HEK293 (cell line): ENCODE data around the gene JAM2.

ENCODE experiments used
- CTCF ChIA-PET: fragments of 350-600 bp; formaldehyde crosslinking; extraction: SDS; loops from one replicate; lab custom pipeline; 2021; ENCODE audit warnings: antibody characterized with exemption; lab: Yijun Ruan, JAX
- POLR2A ChIA-PET: fragments of 300-600 bp; formaldehyde crosslinking; extraction: SDS; loops from one replicate; lab custom pipeline; 2020; ENCODE audit warnings: antibody characterized with exemption, inconsistent platforms; lab: Yijun Ruan, JAX
- H3K27ac ChIP-seq: fragments of 200-500 bp; sonication (Bioruptor generic); 2 replicates; pipeline ENCODE4 v1.5.1; 2014; ENCODE audit warnings: low read depth, low read length, control low read depth, inconsistent platforms; ENCODE audit errors: extremely low read depth
- H3K36me3 ChIP-seq, 2 experiments: fragments of 200-500 bp in 1 of 2; sonication (Bioruptor generic) in 1 of 2; 1 replicate in 1 of 2; 2 replicates in 1 of 2; pipeline ENCODE4 v1.5.1; 2014 to 2017; ENCODE audit warnings: inconsistent platforms in 2 of 2, low read length in 2 of 2; ENCODE audit not compliant: control insufficient read depth in 2 of 2, insufficient read depth in 1 of 2
- H3K4me1 ChIP-seq: fragments of 200-500 bp; sonication (Bioruptor generic); 2 replicates; pipeline ENCODE4 v1.5.1; 2014; ENCODE audit warnings: mild to moderate bottlenecking, low read length, inconsistent platforms; ENCODE audit not compliant: control insufficient read depth, insufficient read depth
- H3K4me3 ChIP-seq: 2 replicates; pipeline ENCODE4 v1.5.1; 2011; ENCODE audit warnings: low read depth, mild to moderate bottlenecking, control low read depth, low read length, moderate library complexity
- H3K9me3 ChIP-seq: fragments of 200-500 bp; sonication (Bioruptor generic); 2 replicates; pipeline ENCODE4 v1.5.1; 2014; ENCODE audit warnings: low read depth, low read length, inconsistent platforms; ENCODE audit not compliant: control insufficient read depth, insufficient read depth
- MYNN ChIP-seq: fragments of 450-650 bp; formaldehyde crosslinking; IDR thresholded peaks from 2 replicates; pipeline ENCODE4 v1.5.1; 2016; ENCODE audit warnings: missing biosample characterization, missing genetic modification characterization, borderline replicate concordance
- SALL2 ChIP-seq: fragments of 450-650 bp; formaldehyde crosslinking; IDR thresholded peaks from 2 replicates; pipeline ENCODE4 v1.5.0; 2017; ENCODE audit warnings: missing biosample characterization, mild to moderate bottlenecking, missing genetic modification characterization, borderline replicate concordance
- WT1 ChIP-seq: fragments of 450-650 bp; formaldehyde crosslinking; IDR thresholded peaks from 2 replicates; pipeline ENCODE4 v1.5.1; 2016; ENCODE audit warnings: missing biosample characterization, missing genetic modification characterization
- ZBTB48 ChIP-seq: fragments of 450-650 bp; formaldehyde crosslinking; IDR thresholded peaks from 2 replicates; pipeline ENCODE4 v1.5.1; 2016; ENCODE audit warnings: missing biosample characterization, missing genetic modification characterization
- ZBTB8A ChIP-seq: fragments of 450-650 bp; formaldehyde crosslinking; IDR thresholded peaks from 2 replicates; pipeline ENCODE4 v1.5.1; 2016; ENCODE audit warnings: missing biosample characterization, missing genetic modification characterization
- ZFHX2 ChIP-seq: fragments of 450-650 bp; formaldehyde crosslinking; conservative IDR thresholded peaks from 2 replicates; pipeline ENCODE4 v1.5.1; 2016; ENCODE audit warnings: missing biosample characterization, missing genetic modification characterization
- ZIC2 ChIP-seq: fragments of 450-650 bp; formaldehyde crosslinking; IDR thresholded peaks from 2 replicates; pipeline ENCODE4 v1.5.1; 2016; ENCODE audit warnings: missing biosample characterization, missing genetic modification characterization
- ZNF121 ChIP-seq: fragments of 450-650 bp; formaldehyde crosslinking; IDR thresholded peaks from 2 replicates; pipeline ENCODE4 v1.5.1; 2016; ENCODE audit warnings: missing biosample characterization, missing genetic modification characterization
- ZNF146 ChIP-seq: fragments of 450-650 bp; formaldehyde crosslinking; IDR thresholded peaks from 2 replicates; pipeline ENCODE4 v1.5.1; 2016; ENCODE audit warnings: missing biosample characterization, missing genetic modification characterization
- ZNF175 ChIP-seq: fragments of 450-650 bp; formaldehyde crosslinking; IDR thresholded peaks from 2 replicates; pipeline ENCODE4 v1.5.1; 2016; ENCODE audit warnings: missing biosample characterization, missing genetic modification characterization
- ZNF266 ChIP-seq: fragments of 450-650 bp; formaldehyde crosslinking; IDR thresholded peaks from 2 replicates; pipeline ENCODE4 v1.5.1; 2016; ENCODE audit warnings: missing biosample characterization, missing genetic modification characterization, low read depth
- ZNF366 ChIP-seq: fragments of 450-650 bp; formaldehyde crosslinking; conservative IDR thresholded peaks from 2 replicates; pipeline ENCODE4 v1.5.1; 2016; ENCODE audit warnings: missing biosample characterization, missing genetic modification characterization
- ZNF391 ChIP-seq: fragments of 450-650 bp; formaldehyde crosslinking; IDR thresholded peaks from 2 replicates; pipeline ENCODE4 v1.5.1; 2016; ENCODE audit warnings: low read depth, missing biosample characterization, missing genetic modification characterization, borderline replicate concordance
- ZNF548 ChIP-seq: fragments of 450-650 bp; formaldehyde crosslinking; IDR thresholded peaks from 2 replicates; pipeline ENCODE4 v1.5.1; 2016; ENCODE audit warnings: missing biosample characterization, missing genetic modification characterization
- ZNF549 ChIP-seq: fragments of 450-650 bp; IDR thresholded peaks from 2 replicates; pipeline ENCODE4 v1.5.1; 2018; ENCODE audit warnings: missing biosample characterization, missing genetic modification characterization, mild to moderate bottlenecking, inconsistent platforms, moderate library complexity
- ZNF571 ChIP-seq: fragments of 450-650 bp; formaldehyde crosslinking; IDR thresholded peaks from 2 replicates; pipeline ENCODE4 v1.5.0; 2017; ENCODE audit warnings: missing biosample characterization, missing genetic modification characterization
- ZNF596 ChIP-seq: fragments of 450-650 bp; IDR thresholded peaks from 2 replicates; pipeline ENCODE4 v1.5.0; 2018; ENCODE audit warnings: missing biosample characterization, mild to moderate bottlenecking, missing genetic modification characterization, moderate library complexity
- ZNF621 ChIP-seq: fragments of 450-650 bp; formaldehyde crosslinking; IDR thresholded peaks from 2 replicates; pipeline ENCODE4 v1.5.1; 2017; ENCODE audit warnings: missing biosample characterization, missing genetic modification characterization
- ZNF660 ChIP-seq: fragments of 450-650 bp; IDR thresholded peaks from 2 replicates; pipeline ENCODE4 v1.5.1; 2018; ENCODE audit warnings: missing biosample characterization, mild to moderate bottlenecking, missing genetic modification characterization
- ZNF670 ChIP-seq: fragments of 450-650 bp; formaldehyde crosslinking; IDR thresholded peaks from 2 replicates; pipeline ENCODE4 v1.5.1; 2016; ENCODE audit warnings: missing biosample characterization, missing genetic modification characterization, low read depth
- ZNF76 ChIP-seq: fragments of 450-650 bp; formaldehyde crosslinking; IDR thresholded peaks from 2 replicates; pipeline ENCODE4; 2016; ENCODE audit warnings: low read depth, missing biosample characterization, missing genetic modification characterization, borderline replicate concordance
- TF ChIP-seq, protein P1 (sequence below): sonication (generic); formaldehyde crosslinking; IDR thresholded peaks from 2 replicates; pipeline ENCODE4 v1.8.1; 2022; ENCODE audit warnings: mild to moderate bottlenecking, moderate library complexity, missing genetic modification reagents
- TF ChIP-seq, protein P2 (sequence below): fragments of 450-650 bp; formaldehyde crosslinking; IDR thresholded peaks from 2 replicates; pipeline ENCODE4 v1.5.1; 2016; ENCODE audit warnings: missing biosample characterization, missing genetic modification characterization
- TF ChIP-seq, protein P3 (sequence below): fragments of 450-650 bp; formaldehyde crosslinking; optimal IDR thresholded peaks from 2 replicates; pipeline ENCODE3; 2016; ENCODE audit warnings: missing biosample characterization, mild to moderate bottlenecking, missing genetic modification characterization
- TF ChIP-seq, protein P4 (sequence below): fragments of 450-650 bp; formaldehyde crosslinking; IDR thresholded peaks from 2 replicates; pipeline ENCODE4 v1.5.1; 2016; ENCODE audit warnings: missing biosample characterization, missing genetic modification characterization
- TF ChIP-seq, protein P5 (sequence below): fragments of 450-650 bp; formaldehyde crosslinking; IDR thresholded peaks from 2 replicates; pipeline ENCODE4 v1.5.1; 2016; ENCODE audit warnings: missing biosample characterization, missing genetic modification characterization

Gene JAM2

DNA sequence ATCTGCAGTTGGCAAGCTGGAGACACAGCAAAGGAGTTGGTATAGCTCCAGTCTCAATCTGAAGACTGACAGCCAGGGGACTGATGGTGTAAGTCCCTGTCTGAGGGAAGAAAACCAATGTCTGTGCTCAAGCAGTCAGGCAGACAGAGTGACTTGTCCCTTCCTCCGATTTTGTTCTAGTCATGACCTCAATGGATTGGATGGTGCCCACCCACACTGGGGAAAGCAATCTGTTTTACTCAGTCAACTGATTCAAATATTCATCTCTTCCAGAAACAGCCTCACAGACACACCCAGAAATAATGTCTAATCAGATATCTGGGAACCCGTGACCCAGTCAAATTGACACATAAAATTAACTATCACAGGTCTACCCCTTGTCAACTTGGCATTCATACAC is 19.9 kb upstream of the JAM2 start:
- Histone ChIP-seq H3K4me1 (no peaks in the 10 kb centered on the region), H3K27ac (no peak overlapping the region), H3K4me3 (no peak overlapping the region), H3K36me3 (no peaks in the 10 kb centered on the region), H3K9me3 (no peaks in the 10 kb centered on the region)
- POLR2A ChIA-PET = no interaction called here
- no peak for TF ChIP-seq ZNF670 (tag by site-specific recombination)
- no peak for TF ChIP-seq ZNF175 (tag by site-specific recombination)
- no peak for TF ChIP-seq ZBTB48 (tag by site-specific recombination)
- TF ChIP-seq, protein P1, sequence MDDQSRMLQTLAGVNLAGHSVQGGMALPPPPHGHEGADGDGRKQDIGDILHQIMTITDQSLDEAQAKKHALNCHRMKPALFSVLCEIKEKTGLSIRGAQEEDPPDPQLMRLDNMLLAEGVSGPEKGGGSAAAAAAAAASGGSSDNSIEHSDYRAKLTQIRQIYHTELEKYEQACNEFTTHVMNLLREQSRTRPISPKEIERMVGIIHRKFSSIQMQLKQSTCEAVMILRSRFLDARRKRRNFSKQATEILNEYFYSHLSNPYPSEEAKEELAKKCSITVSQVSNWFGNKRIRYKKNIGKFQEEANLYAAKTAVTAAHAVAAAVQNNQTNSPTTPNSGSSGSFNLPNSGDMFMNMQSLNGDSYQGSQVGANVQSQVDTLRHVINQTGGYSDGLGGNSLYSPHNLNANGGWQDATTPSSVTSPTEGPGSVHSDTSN (CRISPR knock-in tag) = no peak
- TF ChIP-seq ZFHX2 (tag by site-specific recombination) = no peak
- TF ChIP-seq, protein P2, sequence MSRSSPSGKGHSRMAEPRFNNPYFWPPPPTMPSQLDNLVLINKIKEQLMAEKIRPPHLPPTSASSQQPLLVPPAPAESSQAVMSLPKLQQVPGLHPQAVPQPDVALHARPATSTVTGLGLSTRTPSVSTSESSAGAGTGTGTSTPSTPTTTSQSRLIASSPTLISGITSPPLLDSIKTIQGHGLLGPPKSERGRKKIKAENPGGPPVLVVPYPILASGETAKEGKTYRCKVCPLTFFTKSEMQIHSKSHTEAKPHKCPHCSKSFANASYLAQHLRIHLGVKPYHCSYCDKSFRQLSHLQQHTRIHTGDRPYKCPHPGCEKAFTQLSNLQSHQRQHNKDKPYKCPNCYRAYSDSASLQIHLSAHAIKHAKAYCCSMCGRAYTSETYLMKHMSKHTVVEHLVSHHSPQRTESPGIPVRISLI = no peak
- TF ChIP-seq ZNF391 (tag by site-specific recombination) = no peak
- TF ChIP-seq, protein P3, sequence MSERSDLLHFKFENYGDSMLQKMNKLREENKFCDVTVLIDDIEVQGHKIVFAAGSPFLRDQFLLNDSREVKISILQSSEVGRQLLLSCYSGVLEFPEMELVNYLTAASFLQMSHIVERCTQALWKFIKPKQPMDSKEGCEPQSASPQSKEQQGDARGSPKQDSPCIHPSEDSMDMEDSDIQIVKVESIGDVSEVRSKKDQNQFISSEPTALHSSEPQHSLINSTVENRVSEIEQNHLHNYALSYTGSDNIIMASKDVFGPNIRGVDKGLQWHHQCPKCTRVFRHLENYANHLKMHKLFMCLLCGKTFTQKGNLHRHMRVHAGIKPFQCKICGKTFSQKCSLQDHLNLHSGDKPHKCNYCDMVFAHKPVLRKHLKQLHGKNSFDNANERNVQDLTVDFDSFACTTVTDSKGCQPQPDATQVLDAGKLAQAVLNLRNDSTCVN = no peak
- TF ChIP-seq ZNF366 (tag by site-specific recombination) = no peak
- no peak for TF ChIP-seq ZNF121 (tag by site-specific recombination)
- no peak for TF ChIP-seq ZNF621 (tag by site-specific recombination)
- TF ChIP-seq ZNF266 (tag by site-specific recombination) = no peak
- CTCF ChIA-PET = no interaction called here

DNA sequence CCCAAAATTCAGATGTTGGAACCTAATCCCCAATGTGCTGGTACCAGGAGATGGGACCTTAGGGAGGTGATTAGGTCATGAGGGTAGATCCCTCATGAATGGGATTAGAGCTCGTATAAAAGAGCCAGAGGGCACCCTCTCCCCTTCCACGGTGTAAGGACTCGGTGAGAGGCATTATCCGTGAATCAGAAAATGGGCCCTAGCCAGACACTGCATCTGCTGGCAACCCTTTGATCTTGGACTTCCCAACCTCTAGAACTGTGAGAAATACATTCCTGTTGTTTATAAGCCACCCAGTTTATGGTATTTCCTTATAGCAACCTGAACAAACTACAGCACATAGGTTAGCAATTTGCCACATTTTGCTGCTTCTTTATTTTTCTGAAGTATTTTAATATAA is 14.5 kb upstream of the JAM2 start:
- ChIA-PET POLR2A (no interaction called here), CTCF (interaction anchor here (4.0 kb wide), 1 partner anchor 17 kb away, joined by 25 read pairs; the partner anchor contains the start of gene MRPL39)

More for the DNA sequence above, 14.5 kb upstream of the JAM2 start:
- H3K4me3 ChIP-seq = no peak overlapping the region
- no peaks in the 10 kb centered on the region for H3K36me3 ChIP-seq
- no peaks in the 10 kb centered on the region for H3K9me3 ChIP-seq
- H3K27ac ChIP-seq = no peak overlapping the region
- TF ChIP-seq, protein P3 = no peak
- TF ChIP-seq ZNF549 (tag by site-specific recombination) = no peak
- TF ChIP-seq ZNF571 (tag by site-specific recombination) = no peak
- TF ChIP-seq ZNF548 = no peak
- TF ChIP-seq ZNF596 = no peak
- TF ChIP-seq ZNF76 (tag by site-specific recombination) = no peak
- TF ChIP-seq, protein P4, sequence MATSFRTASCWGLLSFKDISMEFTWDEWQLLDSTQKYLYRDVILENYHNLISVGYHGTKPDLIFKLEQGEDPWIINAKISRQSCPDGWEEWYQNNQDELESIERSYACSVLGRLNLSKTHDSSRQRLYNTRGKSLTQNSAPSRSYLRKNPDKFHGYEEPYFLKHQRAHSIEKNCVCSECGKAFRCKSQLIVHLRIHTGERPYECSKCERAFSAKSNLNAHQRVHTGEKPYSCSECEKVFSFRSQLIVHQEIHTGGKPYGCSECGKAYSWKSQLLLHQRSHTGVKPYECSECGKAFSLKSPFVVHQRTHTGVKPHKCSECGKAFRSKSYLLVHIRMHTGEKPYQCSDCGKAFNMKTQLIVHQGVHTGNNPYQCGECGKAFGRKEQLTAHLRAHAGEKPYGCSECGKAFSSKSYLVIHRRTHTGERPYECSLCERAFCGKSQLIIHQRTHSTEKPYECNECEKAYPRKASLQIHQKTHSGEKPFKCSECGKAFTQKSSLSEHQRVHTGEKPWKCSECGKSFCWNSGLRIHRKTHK (tag by site-specific recombination) = no peak
- TF ChIP-seq ZBTB8A (tag by site-specific recombination) = no peak
- TF ChIP-seq SALL2 = no peak
- TF ChIP-seq MYNN (tag by site-specific recombination) = no peak
- TF ChIP-seq ZNF146 = no peak
- TF ChIP-seq WT1 (tag by site-specific recombination) = no peak
- no peak for TF ChIP-seq ZNF660 (tag by site-specific recombination)
- TF ChIP-seq, protein P5, sequence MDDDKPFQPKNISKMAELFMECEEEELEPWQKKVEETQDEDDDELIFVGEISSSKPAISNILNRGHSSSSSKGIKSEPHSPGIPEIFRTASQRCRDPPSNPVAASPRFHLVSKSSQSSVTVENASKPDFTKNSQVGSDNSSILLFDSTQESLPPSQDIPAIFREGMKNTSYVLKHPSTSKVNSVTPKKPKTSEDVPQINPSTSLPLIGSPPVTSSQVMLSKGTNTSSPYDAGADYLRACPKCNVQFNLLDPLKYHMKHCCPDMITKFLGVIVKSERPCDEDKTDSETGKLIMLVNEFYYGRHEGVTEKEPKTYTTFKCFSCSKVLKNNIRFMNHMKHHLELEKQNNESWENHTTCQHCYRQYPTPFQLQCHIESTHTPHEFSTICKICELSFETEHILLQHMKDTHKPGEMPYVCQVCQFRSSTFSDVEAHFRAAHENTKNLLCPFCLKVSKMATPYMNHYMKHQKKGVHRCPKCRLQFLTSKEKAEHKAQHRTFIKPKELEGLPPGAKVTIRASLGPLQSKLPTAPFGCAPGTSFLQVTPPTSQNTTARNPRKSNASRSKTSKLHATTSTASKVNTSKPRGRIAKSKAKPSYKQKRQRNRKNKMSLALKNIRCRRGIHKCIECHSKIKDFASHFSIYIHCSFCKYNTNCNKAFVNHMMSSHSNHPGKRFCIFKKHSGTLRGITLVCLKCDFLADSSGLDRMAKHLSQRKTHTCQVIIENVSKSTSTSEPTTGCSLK (tag by site-specific recombination) = no peak
- TF ChIP-seq, protein P1 (CRISPR knock-in tag) = no peak
- no peak for TF ChIP-seq ZIC2 (tag by site-specific recombination)
- TF ChIP-seq, all 188 proteins: peak for 0
- H3K4me1 ChIP-seq = no peaks in the 10 kb centered on the region
